A549 (cell line): Measurements from ENCODE around the gene CCSAP. TPM values are rescaled to one million over a fixed set of nuclear protein-coding genes. Genes with fewer than 3 reads are reported as not detected.

Source experiments
- ATAC-seq, 2 experiments: fragments of 200-7000 bp in 1 of 2; fragments of >200 bp in 1 of 2; cut with Nextera tagmentation in 1 of 2; cut with Tn5 transposase in 1 of 2; 3 replicates each; pipeline versions ENCODE4 v1.8.0 to v1.9.1; 2018 to 2020; ENCODE audit warnings: mild to moderate bottlenecking in 1 of 2, moderate library complexity in 1 of 2
- CTCF ChIA-PET: fragments of 300-600 bp; sonication (Branson Sonifier 250); formaldehyde crosslinking; extraction: SDS; loops from one replicate; lab custom pipeline; 2021; ENCODE audit warnings: antibody characterized with exemption, inconsistent platforms; lab: Yijun Ruan, JAX
- POLR2A ChIA-PET: fragments of 350-600 bp; formaldehyde crosslinking; extraction: SDS; loops from one replicate; lab custom pipeline; 2021; ENCODE audit warnings: antibody characterized with exemption, inconsistent platforms; lab: Yijun Ruan, JAX
- DNase-seq, 2 experiments: peaks; one replicate each; pipeline versions ENCODE4 v3.0.0 to v3.0.0-alpha.2; 2011 to 2016; ENCODE audit warnings: low read depth in 1 of 2, low spot score in 1 of 2
- FAIRE-seq: peaks from 2 replicates; lab custom pipeline; 2011; peaks lifted over from hg19 to GRCh38; lab: Jason Lieb, UNC
- H3K27ac ChIP-seq, 2 experiments: fragments of >200 bp; sonication (Bioruptor Twin); formaldehyde crosslinking; 3 replicates each; pipeline ENCODE4 v1.5.1; 2016 to 2017
- H3K4me1 ChIP-seq: fragments of >200 bp; sonication (Bioruptor Twin); formaldehyde crosslinking; 3 replicates; pipeline ENCODE4 v1.6.1; 2016
- H3K4me2 ChIP-seq: fragments of >200 bp; sonication (Bioruptor Twin); formaldehyde crosslinking; 3 replicates; pipeline ENCODE4 v1.6.1; 2016
- H3K4me3 ChIP-seq: fragments of >200 bp; sonication (Bioruptor Twin); formaldehyde crosslinking; 3 replicates; pipeline ENCODE4 v1.5.1; 2016
- H3K9me3 ChIP-seq: fragments of >200 bp; sonication (Bioruptor Twin); formaldehyde crosslinking; 3 replicates; pipeline ENCODE4 v1.6.1; 2016
- CBX8 ChIP-seq: fragments of 200-600 bp; sonication (generic); IDR thresholded peaks from 2 replicates; pipeline ENCODE4 v1.6.1; 2016
- CEBPB ChIP-seq, 2 experiments: fragments of >200 bp in 1 of 2; sonication (Bioruptor Twin) in 1 of 2; formaldehyde crosslinking in 1 of 2; IDR thresholded peaks; 2 replicates each; pipeline ENCODE4 v1.6.1; 2012 to 2016
- CTCF ChIP-seq: fragments of >200 bp; sonication (Bioruptor Twin); formaldehyde crosslinking; IDR thresholded peaks from 3 replicates; pipeline ENCODE4 v1.5.1; 2016
- EHF ChIP-seq: fragments of 250-450 bp; sonication (Bioruptor Pico); IDR thresholded peaks from 2 replicates; pipeline ENCODE4 v1.5.0; 2020; ENCODE audit warnings: mild to moderate bottlenecking
- EHMT2 ChIP-seq: fragments of 200-600 bp; sonication (generic); IDR thresholded peaks from 2 replicates; pipeline ENCODE4 v1.6.1; 2016; ENCODE audit warnings: antibody characterized with exemption, low read depth, mild to moderate bottlenecking, moderate library complexity
- EP300 ChIP-seq, 2 experiments: fragments of >200 bp; sonication (Bioruptor Twin); formaldehyde crosslinking; IDR thresholded peaks; 2 replicates in 1 of 2; 3 replicates in 1 of 2; pipeline ENCODE4 v1.6.1; 2016 to 2017
- HDAC2 ChIP-seq: fragments of 200-600 bp; sonication (generic); IDR thresholded peaks from 2 replicates; pipeline ENCODE4 v1.6.1; 2016
- JUNB ChIP-seq: fragments of >200 bp; sonication (Bioruptor Twin); formaldehyde crosslinking; IDR thresholded peaks from 2 replicates; pipeline ENCODE4 v1.6.1; 2016
- KDM1A ChIP-seq: fragments of 200-600 bp; sonication (generic); IDR thresholded peaks from 2 replicates; pipeline ENCODE4 v1.6.1; 2016; ENCODE audit warnings: low read depth, mild to moderate bottlenecking
- KDM5A ChIP-seq: fragments of 200-600 bp; sonication (generic); IDR thresholded peaks from 2 replicates; pipeline ENCODE4 v1.6.1; 2016; ENCODE audit warnings: antibody characterized with exemption, mild to moderate bottlenecking
- MAX ChIP-seq: IDR thresholded peaks from 2 replicates; pipeline ENCODE4 v1.6.1; 2012
- NPAS2 ChIP-seq: fragments of 250-450 bp; sonication (Bioruptor Pico); IDR thresholded peaks from 2 replicates; pipeline ENCODE4 v1.8.0; 2022; ENCODE audit warnings: mild to moderate bottlenecking, moderate library complexity, borderline replicate concordance
- PHF8 ChIP-seq: fragments of 200-600 bp; sonication (generic); IDR thresholded peaks from 2 replicates; pipeline ENCODE4 v1.6.1; 2016; ENCODE audit warnings: low read depth, mild to moderate bottlenecking, antibody characterized with exemption, moderate library complexity, borderline replicate concordance
- POLR2A ChIP-seq: IDR thresholded peaks from 2 replicates; pipeline ENCODE4 v1.6.1; 2012; ENCODE audit warnings: mild to moderate bottlenecking, low read length
- RARB ChIP-seq: fragments of 250-450 bp; sonication (Bioruptor Pico); IDR thresholded peaks from 2 replicates; pipeline ENCODE4 v1.8.0; 2021; ENCODE audit warnings: mild to moderate bottlenecking, moderate library complexity
- RCOR1 ChIP-seq: fragments of 150-350 bp; IDR thresholded peaks from 2 replicates; pipeline ENCODE4 v1.6.1; 2014; ENCODE audit warnings: antibody characterized with exemption, low read length, low read depth
- REST ChIP-seq: fragments of 200-600 bp; sonication (generic); IDR thresholded peaks from 2 replicates; pipeline ENCODE4 v1.6.1; 2016; ENCODE audit warnings: antibody characterized with exemption, mild to moderate bottlenecking, moderate library complexity
- RFX5 ChIP-seq: fragments of 450-650 bp; IDR thresholded peaks from 2 replicates; pipeline ENCODE4 v1.7.1; 2014; ENCODE audit warnings: antibody characterized with exemption, mild to moderate bottlenecking, moderate library complexity
- SREBF2 ChIP-seq: fragments of 450-650 bp; IDR thresholded peaks from 2 replicates; pipeline ENCODE4 v1.6.1; 2014; ENCODE audit warnings: mild to moderate bottlenecking, moderate library complexity
- TP53 ChIP-seq: fragments of 250-450 bp; sonication (Bioruptor Pico); IDR thresholded peaks from 2 replicates; pipeline ENCODE4 v1.5.0; 2021; ENCODE audit warnings: mild to moderate bottlenecking, moderate library complexity
- ZNF302 ChIP-seq: fragments of 250-450 bp; sonication (Bioruptor Pico); IDR thresholded peaks from 2 replicates; pipeline ENCODE4 v1.9.0; 2021; ENCODE audit warnings: inconsistent platforms, mild to moderate bottlenecking, moderate library complexity
- ZSCAN20 ChIP-seq: fragments of 250-450 bp; sonication (Bioruptor Pico); IDR thresholded peaks from 2 replicates; pipeline ENCODE4 v1.8.0; 2022; ENCODE audit warnings: mild to moderate bottlenecking, moderate library complexity
- WGBS: methylation state at CpG from one replicate; pipeline ENCODE4 v1.1.6; 2017; ENCODE audit errors: missing lambda C conversion rate; 5-methylcytosine and 5-hydroxymethylcytosine counted together
- polyA plus RNA-seq, 4 experiments: library from polyadenylated mRNA; depleted of rRNA in 3 of 4; stranded (reverse); fragments of >200 nt; fragmentation: RNase III in 1 of 4; extraction: RNeasy Plus Mini Kit Qiagen cat#74134 plus additional on column Dnase treatment in 1 of 4; gene quantifications; 2 replicates in 3 of 4; 3 replicates in 1 of 4; pipeline ENCODE4 v1.2.3, GENCODE V29; 2011 to 2017

The CCSAP gene
- polyA plus RNA-seq, 2 of the 4 experiments (the other 2 are of a cell fraction): 6.4 to 9.1 TPM

- WGBS: 40% methylated on average over 8 of the region's 8 CpGs
- CTCF ChIA-PET: interaction anchor here (0.7 to 1.7 kb wide), 2 partner anchors 21 to 132 kb away, joined by 4 read pairs; no protein-coding TSS in a partner anchor
Observed at GRCh38 chr1:229349463-229350385, 6.9 kb upstream of the CCSAP start.

GRCh38 chr1:229347528-229347927 lies 4.7 kb upstream of the CCSAP start:
- no peak for FAIRE-seq
- 48% methylated on average over 3 of the region's 3 CpGs for whole genome bisulfite sequencing
- ChIA-PET CTCF (interaction anchor here (1.3 to 1.5 kb wide), 2 partner anchors 89 to 93 kb away, joined by 3 to 4 read pairs; no protein-coding TSS in a partner anchor), POLR2A (no interaction called here)
- TF ChIP-seq SREBF2 (no peak), TP53 (CRISPR knock-in tag) (no peak), RARB (no peak), HDAC2 (no peak), REST (no peak), KDM1A (no peak), RFX5 (no peak), CTCF (no peak), ZSCAN20 (no peak), JUNB (no peak), POLR2A (no peak)
- DNase-seq: no peak
- no peaks in the 10 kb centered on the region for H3K4me1 ChIP-seq
- ATAC-seq: no peak
- H3K4me2 ChIP-seq: no peak overlapping the region
- H3K9me3 ChIP-seq: no peaks in the 10 kb centered on the region; the same call in 2 of the 3 replicates
- no peak overlapping the region for H3K27ac ChIP-seq
- H3K4me3 ChIP-seq: no peak overlapping the region

More at GRCh38 chr1:229349463-229350385, 6.9 kb upstream of the CCSAP start:
- ATAC-seq: no peak
- Histone ChIP-seq H3K9me3 (peaks cover 20% of the 10 kb centered on the region), H3K27ac (no peak overlapping the region), H3K4me3 (no peak overlapping the region), H3K4me1 (no peaks in the 10 kb centered on the region), H3K4me2 (no peak overlapping the region)
- TF ChIP-seq EHF: no peak
- TF ChIP-seq CBX8: no peak
- no peak for TF ChIP-seq CEBPB (IDR thresholded peaks at IDR 0.05)
- no peak for TF ChIP-seq MAX
- TF ChIP-seq RCOR1: no peak
- TF ChIP-seq KDM5A: no peak
- TF ChIP-seq EP300 (IDR thresholded peaks at IDR 0.05): no peak
- no peak for TF ChIP-seq EHMT2
- no peak for TF ChIP-seq PHF8
- TF ChIP-seq ZNF302 (CRISPR knock-in tag): no peak
- no peak for TF ChIP-seq NPAS2 (CRISPR knock-in tag)
- TF ChIP-seq JUNB: no peak
- no peak for FAIRE-seq
- no peak for DNase-seq
- POLR2A ChIA-PET: interaction anchor here (0.6 kb wide), 1 partner anchor 54 kb away, joined by 3 read pairs; no protein-coding TSS in a partner anchor
